Ishikawa (cell line): Measurements from ENCODE around the gene PNKP.

Source experiments
- CEBPB ChIP-seq: IDR thresholded peaks from 2 replicates; pipeline ENCODE4 v1.6.1; 2012
- CREB1 ChIP-seq: IDR thresholded peaks from 2 replicates; pipeline ENCODE4 v1.6.1; 2012; ENCODE audit warnings: low read depth
- EGR1 ChIP-seq: IDR thresholded peaks from 2 replicates; pipeline ENCODE4 v1.6.1; 2012
- EP300 ChIP-seq: IDR thresholded peaks from 2 replicates; pipeline ENCODE4 v1.6.1; 2012; ENCODE audit warnings: borderline replicate concordance
- FOXM1 ChIP-seq: IDR thresholded peaks from 2 replicates; pipeline ENCODE4 v1.6.1; 2012; ENCODE audit warnings: low read depth, borderline replicate concordance
- MAX ChIP-seq: IDR thresholded peaks from 2 replicates; pipeline ENCODE4 v1.6.1; 2012
- NFIC ChIP-seq: IDR thresholded peaks from 2 replicates; pipeline ENCODE4 v1.6.1; 2012
- RAD21 ChIP-seq: IDR thresholded peaks from 2 replicates; pipeline ENCODE4 v1.6.1; 2012; ENCODE audit warnings: low read depth
- REST ChIP-seq: IDR thresholded peaks from 2 replicates; pipeline ENCODE4 v1.6.1; 2012; ENCODE audit warnings: low read depth, mild to moderate bottlenecking
- TAF1 ChIP-seq: IDR thresholded peaks from 2 replicates; pipeline ENCODE4 v1.6.1; 2012; ENCODE audit warnings: low read depth, mild to moderate bottlenecking
- TCF12 ChIP-seq: IDR thresholded peaks from 2 replicates; pipeline ENCODE4 v1.6.1; 2012; ENCODE audit warnings: low read depth
- TEAD4 ChIP-seq: IDR thresholded peaks from 2 replicates; pipeline ENCODE4 v1.6.1; 2012
- USF1 ChIP-seq: IDR thresholded peaks from 2 replicates; pipeline ENCODE4 v1.6.1; 2012
- YY1 ChIP-seq: IDR thresholded peaks from 2 replicates; pipeline ENCODE4 v1.6.1; 2012; ENCODE audit warnings: low read depth
- ZBTB7A ChIP-seq: IDR thresholded peaks from 2 replicates; pipeline ENCODE4 v1.6.1; 2012; ENCODE audit warnings: low read depth

The PNKP gene

GRCh38 chr19:49850221-49850486 lies 17.2 kb downstream of the PNKP start:
- TF ChIP-seq YY1 (no peak), USF1 (no peak), EP300 (no peak), EGR1 (no peak), REST (no peak), TAF1 (no peak), RAD21 (no peak), MAX (no peak), TCF12 (no peak), ZBTB7A (no peak), TEAD4 (no peak)

- TF ChIP-seq CREB1 (no peak), MAX (no peak), RAD21 (no peak), NFIC (no peak), EGR1 (no peak), TCF12 (no peak), USF1 (no peak), EP300 (no peak), TEAD4 (no peak), YY1 (no peak)
These were observed 17.7 kb downstream of the PNKP start for GRCh38 chr19:49849433-49850220.

GRCh38 chr19:49848938-49849337 lies 18.4 kb downstream of the PNKP start:
- TF ChIP-seq EP300 (no peak), NFIC (no peak), RAD21 (no peak), USF1 (no peak), TCF12 (no peak), YY1 (no peak), EGR1 (no peak), CREB1 (no peak), FOXM1 (no peak), MAX (no peak), ZBTB7A (no peak), TEAD4 (no peak), CEBPB (no peak), REST (no peak), TAF1 (no peak)

- TF ChIP-seq TEAD4 (no peak), TAF1 (no peak), NFIC (no peak), TCF12 (no peak), MAX (peak; percentile 12), RAD21 (no peak), USF1 (peak; percentile 79), EGR1 (no peak), ZBTB7A (no peak), REST (no peak), CREB1 (no peak), EP300 (no peak), FOXM1 (no peak)
These were observed 19.4 kb downstream of the PNKP start for GRCh38 chr19:49847731-49848696.
